ENCODE measurements around the gene OR10AD1. TPM values are rescaled to one million over a fixed set of nuclear protein-coding genes. Genes with fewer than 3 reads are reported as not detected.

The OR10AD1 gene
- polyA plus RNA-seq, 3 donors = not detected

DNA sequence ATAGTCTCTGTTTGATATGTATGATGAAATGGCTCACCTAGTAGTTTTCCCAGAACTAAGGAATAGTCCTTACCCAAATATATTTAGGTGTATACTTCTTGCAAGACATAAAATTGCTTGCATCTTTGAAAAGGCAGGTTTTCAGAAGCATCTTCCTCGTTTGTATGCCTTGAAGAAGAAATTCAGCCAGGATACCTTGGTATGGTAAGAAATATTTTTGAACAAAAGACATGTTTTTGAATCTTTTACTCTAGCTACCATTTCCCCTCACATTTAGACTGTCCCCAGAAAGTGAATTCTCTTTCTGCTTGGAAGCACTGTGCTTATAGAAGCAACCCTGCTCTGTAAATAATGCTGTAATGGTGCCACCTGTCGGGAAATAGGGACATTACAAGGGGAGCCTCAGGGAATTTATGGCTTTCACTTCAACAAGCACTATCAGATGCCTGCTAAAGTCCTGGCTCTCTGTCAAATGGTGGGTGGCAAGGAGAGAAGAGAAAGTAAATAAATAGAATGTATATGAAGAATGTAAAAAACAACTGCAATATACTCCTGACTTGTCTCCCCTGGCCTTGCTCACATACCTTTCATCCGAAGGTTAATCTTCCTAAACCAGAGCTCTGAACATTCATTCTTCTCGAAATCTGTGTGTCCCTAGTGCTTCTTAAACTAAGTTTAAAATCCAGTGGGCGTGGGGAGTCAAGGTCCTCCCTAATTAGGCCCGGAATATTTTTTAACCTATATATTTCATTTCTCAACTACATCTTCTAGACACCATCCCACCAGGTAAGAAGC lies 13.6 kb downstream of the OR10AD1 start:
- TF ChIP-seq CTCF (IDR thresholded peaks at IDR 0.05) = peak; percentile 88
- no peaks in the 10 kb centered on the region for H4K20me1 ChIP-seq (ENCODE audit: insufficient read depth, low read length)
- no peak overlapping the region for H3K27ac ChIP-seq (ENCODE audit: low read depth in 1 of 2, low read length in 2 of 2)
- peaks cover under 1 to 2% of the 10 kb centered on the region in 2 donors for H3K4me1 ChIP-seq (ENCODE audit: control insufficient read depth in 1 of 2, insufficient read depth in 2 of 2, low read length in 2 of 2)
- H3K4me2 ChIP-seq (replicated peaks; ENCODE audit: extremely low read depth, low read length, poor library complexity, severe bottlenecking) = no peak overlapping the region
- H3K79me2 ChIP-seq (ENCODE audit: insufficient read depth, low read length) = no peaks in the 10 kb centered on the region
- H2AFZ ChIP-seq (ENCODE audit: insufficient read depth, low read depth, low read length, poor library complexity, severe bottlenecking) = no peak overlapping the region
- H3K9me3 ChIP-seq (replicated peaks in 1 of 2; ENCODE audit: control insufficient read depth in 1 of 2, insufficient read depth in 1 of 2, low read length in 2 of 2) = no peaks in the 10 kb centered on the region
- no peak overlapping the region for H3K9ac ChIP-seq (ENCODE audit: insufficient read depth, low read length, poor library complexity, severe bottlenecking)
- H3K36me3 ChIP-seq (replicated peaks in 1 of 2; ENCODE audit: control insufficient read depth in 1 of 2, insufficient read depth in 2 of 2, low read length in 2 of 2) = no peaks in the 10 kb centered on the region
- Mint-ChIP-seq H3K4me1 (peaks cover 5% of the 10 kb centered on the region), H3K4me3 (no peak overlapping the region), H3K27ac (no peak overlapping the region), H3K36me3 (peaks cover 0 to 2% of the 10 kb centered on the region in 2 donors), H3K9me3 (peaks cover 0 to 6% (median 2%) of the 10 kb centered on the region in 7 donors), H3K27me3 (ENCODE audit: low read depth in 3 of 3) (peaks cover 32 to 37% (median 34%) of the 10 kb centered on the region in 3 donors)
- 82% methylated on average over 2 of the region's 6 CpGs for WGBS (ENCODE audit: insufficient coverage)
- H3K4me3 ChIP-seq (replicated peaks in 1 of 3; ENCODE audit: low read depth in 2 of 3, low read length in 3 of 3) = no peak overlapping the region
- intact Hi-C loops (cut with micrococcal nuclease) = no loop called here
- DNase-seq = peak; percentile 41 to 61 (median 54)
- peaks cover 18 to 27% of the 10 kb centered on the region in 2 donors for H3K27me3 ChIP-seq (ENCODE audit: control insufficient read depth in 2 of 2, insufficient read depth in 2 of 2, low read length in 2 of 2)

DNA sequence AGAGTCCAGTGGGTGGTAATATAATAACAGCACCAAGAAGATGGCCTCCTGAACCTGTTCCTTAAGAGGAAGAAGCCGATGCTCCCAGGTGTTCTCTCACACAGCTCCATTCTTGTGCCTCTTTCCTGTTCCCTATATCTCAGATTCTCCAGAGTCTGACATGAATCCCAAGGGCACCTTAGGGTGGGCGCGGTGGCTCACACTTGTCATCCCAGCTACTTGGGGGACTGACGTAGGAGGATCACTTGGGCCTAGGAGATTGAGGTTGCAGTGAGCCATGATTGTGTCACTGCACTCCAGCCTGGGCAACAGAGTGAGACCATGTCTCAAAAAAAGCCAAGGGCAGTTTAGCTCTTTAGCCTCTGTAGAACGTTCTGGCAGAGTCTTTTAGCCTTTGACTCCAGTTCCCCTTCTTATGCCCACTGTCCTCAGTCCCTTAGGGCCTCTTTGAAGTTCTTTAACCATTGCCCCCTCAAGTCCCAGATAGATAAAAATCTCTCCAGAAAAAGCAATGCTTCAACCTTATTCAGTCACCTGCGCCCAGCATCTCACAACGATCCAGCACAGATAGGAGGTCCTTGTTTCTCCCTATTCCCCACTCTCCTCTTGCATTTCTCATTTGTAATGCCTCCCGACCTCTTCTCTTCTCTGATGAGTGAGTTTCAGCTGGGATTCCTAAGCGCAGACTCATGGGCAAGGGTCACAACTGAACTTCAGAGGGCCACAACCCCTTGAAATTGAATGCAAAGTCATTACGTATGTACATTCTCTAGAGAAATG lies 15.0 kb downstream of the OR10AD1 start:
- Histone ChIP-seq H3K4me1 (ENCODE audit: control insufficient read depth in 1 of 2, insufficient read depth in 2 of 2, low read length in 2 of 2) (peaks cover 9 to 13% of the 10 kb centered on the region in 2 donors), H3K27me3 (ENCODE audit: control insufficient read depth in 2 of 2, insufficient read depth in 2 of 2, low read length in 2 of 2) (peaks cover 23 to 32% of the 10 kb centered on the region in 2 donors), H3K9ac (ENCODE audit: insufficient read depth, low read length, poor library complexity, severe bottlenecking) (no peak overlapping the region), H3K79me2 (ENCODE audit: insufficient read depth, low read length) (no peaks in the 10 kb centered on the region), H3K36me3 (replicated peaks in 1 of 2; ENCODE audit: control insufficient read depth in 1 of 2, insufficient read depth in 2 of 2, low read length in 2 of 2) (no peaks in the 10 kb centered on the region), H3K9me3 (replicated peaks in 1 of 2; ENCODE audit: control insufficient read depth in 1 of 2, insufficient read depth in 1 of 2, low read length in 2 of 2) (peaks cover 0 to 4% of the 10 kb centered on the region in 2 donors), H2AFZ (ENCODE audit: insufficient read depth, low read depth, low read length, poor library complexity, severe bottlenecking) (no peak overlapping the region), H3K27ac (ENCODE audit: low read depth in 1 of 2, low read length in 2 of 2) (no peak overlapping the region), H3K4me2 (replicated peaks; ENCODE audit: extremely low read depth, low read length, poor library complexity, severe bottlenecking) (no peak overlapping the region), H3K4me3 (replicated peaks in 1 of 3; ENCODE audit: low read depth in 2 of 3, low read length in 3 of 3) (no peak overlapping the region), H4K20me1 (ENCODE audit: insufficient read depth, low read length) (no peaks in the 10 kb centered on the region)
- 95% methylated on average over 6 of the region's 10 CpGs for WGBS (ENCODE audit: insufficient coverage)
- peaks cover 37 to 47% (median 43%) of the 10 kb centered on the region in 3 donors for H3K27me3 Mint-ChIP-seq (ENCODE audit: low read depth in 3 of 3)
- H3K9me3 Mint-ChIP-seq = peaks cover 0 to 11% (median 3%) of the 10 kb centered on the region in 7 donors
- no peak for TF ChIP-seq CTCF (IDR thresholded peaks at IDR 0.05)
- no peak overlapping the region for H3K4me3 Mint-ChIP-seq
- H3K36me3 Mint-ChIP-seq = peaks cover 2 to 6% of the 10 kb centered on the region in 2 donors
- peaks cover 9% of the 10 kb centered on the region for H3K4me1 Mint-ChIP-seq
- intact Hi-C loops (cut with micrococcal nuclease) = no loop called here
- H3K27ac Mint-ChIP-seq = peak overlapping the region in 1 of 7 donors; percentile 61
- DNase-seq = no peak

Data from CD14-positive monocyte (primary cell).